ENCODE measurements around the gene TAS2R5. TPM values are rescaled to one million over a fixed set of nuclear protein-coding genes. Genes with fewer than 3 reads are reported as not detected.
"Not testable (repeated sequence)": the region's sequence is repeated elsewhere in the genome, so short reads cannot be mapped to it uniquely, and the experiment has no call there.

The TAS2R5 gene
- total RNA-seq, 1 donor from 2014 or later: not detected

DNA sequence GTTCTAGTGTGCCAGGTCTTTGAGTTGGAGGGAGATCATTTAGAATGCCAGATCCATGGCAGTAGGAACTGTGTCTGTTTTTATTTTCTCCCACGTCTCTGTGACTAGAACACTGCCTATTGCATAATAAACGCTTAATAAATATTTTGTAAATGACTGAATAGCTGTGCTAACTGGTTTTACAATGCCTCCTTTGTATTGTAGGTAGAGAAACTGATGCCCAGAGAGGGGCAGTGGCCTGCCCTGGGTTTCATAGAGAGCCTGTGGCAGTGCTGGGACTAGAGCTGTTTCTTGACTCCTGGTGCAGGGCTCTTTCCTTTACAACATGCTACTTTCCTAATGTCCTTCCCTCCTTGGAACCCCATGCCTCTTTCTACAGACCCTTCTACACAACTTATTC lies 2.5 kb downstream of the TAS2R5 start:
- no peak overlapping the region for H3K4me3 ChIP-seq
- H3K9me3 ChIP-seq: no peaks in the 10 kb centered on the region
- H3K27ac ChIP-seq: no peak overlapping the region
- no peaks in the 10 kb centered on the region for H3K4me1 ChIP-seq
- intact Hi-C loops (cut with DNase I): no loop called here
- H3K27me3 ChIP-seq: no peaks in the 10 kb centered on the region
- DNase-seq (ENCODE audit: low spot score in 2 of 2): no peak
- peaks cover 0 to 6% of the 10 kb centered on the region in 2 donors for H3K36me3 ChIP-seq
- TF ChIP-seq, protein P1, sequence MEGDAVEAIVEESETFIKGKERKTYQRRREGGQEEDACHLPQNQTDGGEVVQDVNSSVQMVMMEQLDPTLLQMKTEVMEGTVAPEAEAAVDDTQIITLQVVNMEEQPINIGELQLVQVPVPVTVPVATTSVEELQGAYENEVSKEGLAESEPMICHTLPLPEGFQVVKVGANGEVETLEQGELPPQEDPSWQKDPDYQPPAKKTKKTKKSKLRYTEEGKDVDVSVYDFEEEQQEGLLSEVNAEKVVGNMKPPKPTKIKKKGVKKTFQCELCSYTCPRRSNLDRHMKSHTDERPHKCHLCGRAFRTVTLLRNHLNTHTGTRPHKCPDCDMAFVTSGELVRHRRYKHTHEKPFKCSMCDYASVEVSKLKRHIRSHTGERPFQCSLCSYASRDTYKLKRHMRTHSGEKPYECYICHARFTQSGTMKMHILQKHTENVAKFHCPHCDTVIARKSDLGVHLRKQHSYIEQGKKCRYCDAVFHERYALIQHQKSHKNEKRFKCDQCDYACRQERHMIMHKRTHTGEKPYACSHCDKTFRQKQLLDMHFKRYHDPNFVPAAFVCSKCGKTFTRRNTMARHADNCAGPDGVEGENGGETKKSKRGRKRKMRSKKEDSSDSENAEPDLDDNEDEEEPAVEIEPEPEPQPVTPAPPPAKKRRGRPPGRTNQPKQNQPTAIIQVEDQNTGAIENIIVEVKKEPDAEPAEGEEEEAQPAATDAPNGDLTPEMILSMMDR (IDR thresholded peaks at IDR 0.05): no peak

DNA sequence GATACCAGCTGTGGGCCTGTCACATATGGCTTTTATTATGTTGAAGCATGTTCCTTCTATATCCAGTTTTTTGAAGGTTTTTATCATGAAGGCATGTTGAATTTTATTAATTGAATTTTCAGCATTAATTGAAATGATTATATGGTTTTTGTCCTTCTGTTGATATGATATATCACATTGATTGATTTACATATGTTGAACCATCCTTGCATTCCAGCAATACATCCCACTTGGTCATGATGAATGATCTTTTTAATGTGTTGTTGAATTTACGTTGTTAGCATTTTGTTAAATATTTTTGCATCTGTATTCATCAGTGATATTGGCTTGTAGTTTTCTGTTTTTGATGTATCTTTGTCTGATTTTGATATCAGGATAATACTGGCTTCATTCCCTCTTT lies 30.1 kb downstream of the TAS2R5 start:
- no peak for DNase-seq (ENCODE audit: low spot score in 2 of 2)
- Histone ChIP-seq H3K27ac (no peak overlapping the region), H3K4me3 (no peak overlapping the region), H3K36me3 (peaks cover 0 to 6% of the 10 kb centered on the region in 2 donors), H3K9me3 (peaks cover 13 to 32% of the 10 kb centered on the region in 2 donors), H3K4me1 (no peaks in the 10 kb centered on the region), H3K27me3 (no peaks in the 10 kb centered on the region)
- intact Hi-C loops (cut with DNase I): no loop called here
- TF ChIP-seq, protein P1 (IDR thresholded peaks at IDR 0.05): no peak

DNA sequence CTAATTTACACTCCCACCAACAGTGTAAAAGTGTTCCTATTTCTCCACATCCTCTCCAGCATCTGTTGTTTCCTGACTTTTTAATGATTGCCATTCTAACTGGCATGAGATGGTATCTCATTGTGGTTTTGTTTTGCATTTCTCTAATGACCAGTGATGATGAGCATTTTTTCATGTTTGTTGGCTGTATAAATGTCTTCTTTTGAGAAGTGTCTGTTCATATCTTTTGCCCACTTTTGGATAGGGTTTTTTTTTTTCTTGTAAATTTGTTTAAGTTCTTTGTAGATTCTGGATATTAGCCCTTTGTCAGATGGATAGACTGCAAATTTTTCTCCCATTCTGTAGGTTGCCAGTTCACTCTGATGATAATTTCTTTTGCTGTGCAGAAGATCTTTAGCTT lies 32.4 kb downstream of the TAS2R5 start:
- H3K4me3 ChIP-seq; H3K4me1 ChIP-seq; DNase-seq (ENCODE audit: low spot score in 2 of 2); H3K36me3 ChIP-seq; intact Hi-C loops (cut with DNase I); H3K27ac ChIP-seq; H3K27me3 ChIP-seq: not testable (repeated sequence)
- H3K9me3 ChIP-seq: peaks cover 13 to 32% of the 10 kb centered on the region in 2 donors

DNA sequence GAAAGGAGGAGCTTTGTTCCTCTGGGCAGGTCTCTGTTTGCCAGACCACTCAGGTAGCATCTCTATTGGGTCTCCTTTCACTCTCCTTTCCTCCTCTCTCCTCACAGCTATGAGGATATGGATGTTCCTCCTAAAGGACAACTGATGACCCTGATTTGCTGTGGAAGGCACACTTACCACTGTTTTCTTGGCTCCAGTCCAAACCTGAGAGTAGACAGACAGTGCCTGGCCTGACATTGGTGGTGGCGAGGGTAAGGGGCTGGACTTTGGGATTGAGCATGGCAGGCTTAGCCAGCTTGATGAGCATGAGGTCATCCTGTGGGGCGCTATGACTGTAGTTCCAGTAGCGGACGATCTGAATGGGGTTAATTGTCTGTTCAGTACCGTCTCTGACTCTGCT lies 47.7 kb downstream of the TAS2R5 start:
- intact Hi-C loops (cut with DNase I): no loop called here
- Histone ChIP-seq H3K4me3 (no peak overlapping the region), H3K9me3 (no peaks in the 10 kb centered on the region), H3K27me3 (no peaks in the 10 kb centered on the region), H3K36me3 (no peaks in the 10 kb centered on the region), H3K4me1 (no peaks in the 10 kb centered on the region), H3K27ac (no peak overlapping the region)
- TF ChIP-seq, protein P1 (IDR thresholded peaks at IDR 0.05): no peak
- DNase-seq (ENCODE audit: low spot score in 2 of 2): no peak

DNA sequence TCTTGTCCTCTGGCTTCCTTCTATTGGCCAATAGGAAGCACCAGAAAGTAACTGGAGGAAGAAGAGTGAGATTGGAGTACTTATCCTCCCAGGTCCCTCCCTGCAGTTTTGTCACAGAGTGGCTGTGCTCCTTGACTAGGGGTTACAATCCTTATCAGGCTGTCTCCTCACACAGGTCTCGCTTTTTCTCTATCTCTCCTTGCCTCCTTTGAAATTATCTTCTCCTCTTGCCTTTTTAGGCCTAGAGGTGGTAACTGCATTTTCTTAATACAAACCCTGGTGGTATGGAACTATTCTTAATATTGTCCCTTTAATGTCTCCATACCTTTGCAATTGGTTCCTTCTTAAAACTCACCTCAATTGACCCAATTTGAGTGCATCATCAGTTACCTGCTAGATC lies 48.6 kb downstream of the TAS2R5 start:
- no peaks in the 10 kb centered on the region for H3K4me1 ChIP-seq
- no peak overlapping the region for H3K4me3 ChIP-seq
- no peaks in the 10 kb centered on the region for H3K27me3 ChIP-seq
- no peaks in the 10 kb centered on the region for H3K9me3 ChIP-seq
- DNase-seq (ENCODE audit: low spot score in 2 of 2): no peak
- no peak overlapping the region for H3K27ac ChIP-seq
- intact Hi-C loops (cut with DNase I): no loop called here
- TF ChIP-seq, protein P1 (IDR thresholded peaks at IDR 0.05): no peak
- no peaks in the 10 kb centered on the region for H3K36me3 ChIP-seq

DNA sequence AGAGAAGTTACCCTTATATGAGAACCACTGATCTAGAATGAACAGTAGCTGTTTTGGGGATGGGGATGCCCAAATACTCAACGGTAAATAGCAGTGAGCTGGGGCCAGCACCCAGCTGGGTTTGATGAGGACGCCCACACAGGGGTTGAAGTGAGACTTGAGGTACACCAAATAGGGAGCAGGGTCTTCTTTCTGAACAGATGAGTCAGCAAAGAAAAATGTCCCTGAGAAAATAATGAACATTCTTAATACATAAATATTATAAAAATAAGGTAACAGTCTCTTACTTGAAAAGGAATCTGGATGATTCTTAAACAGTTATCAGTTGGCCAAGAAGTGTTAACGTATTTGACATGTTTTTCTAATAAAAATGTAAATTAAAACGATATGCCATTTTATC lies 49.2 kb downstream of the TAS2R5 start:
- intact Hi-C loops (cut with DNase I): no loop called here
- no peaks in the 10 kb centered on the region for H3K27me3 ChIP-seq
- no peaks in the 10 kb centered on the region for H3K36me3 ChIP-seq
- TF ChIP-seq, protein P1 (IDR thresholded peaks at IDR 0.05): no peak
- no peaks in the 10 kb centered on the region for H3K9me3 ChIP-seq
- DNase-seq (ENCODE audit: low spot score in 2 of 2): no peak
- no peak overlapping the region for H3K4me3 ChIP-seq
- H3K4me1 ChIP-seq: no peaks in the 10 kb centered on the region
- no peak overlapping the region for H3K27ac ChIP-seq
